ACC112 (cell line): ENCODE results near the gene VPS33A.
"Not testable (repeated sequence)": the region's sequence is repeated elsewhere in the genome, so short reads cannot be mapped to it uniquely, and the experiment has no call there.

Experiments used
- H2AFZ ChIP-seq: fragments of 200-600 bp; sonication (generic); one replicate; pipeline ENCODE4 v1.6.0; 2017; ENCODE audit warnings: antibody characterized with exemption, low read length; ENCODE audit not compliant: unreplicated experiment
- H3K27ac ChIP-seq: fragments of 200-600 bp; sonication (generic); 2 replicates; pipeline ENCODE4 v1.5.1; 2014; ENCODE audit warnings: low read depth, mild to moderate bottlenecking, antibody characterized with exemption, low read length, moderate library complexity
- H3K27me3 ChIP-seq: fragments of 200-600 bp; sonication (generic); 2 replicates; pipeline ENCODE4 v1.6.1; 2014; ENCODE audit warnings: mild to moderate bottlenecking, antibody characterized with exemption, low read length, moderate library complexity, mixed read lengths; ENCODE audit not compliant: insufficient read depth
- H3K36me3 ChIP-seq: fragments of 200-600 bp; sonication (generic); 2 replicates; pipeline ENCODE4 v1.6.1; 2016; ENCODE audit warnings: mild to moderate bottlenecking, antibody characterized with exemption, low read length, moderate library complexity, mixed read lengths; ENCODE audit not compliant: insufficient read depth
- H3K4me1 ChIP-seq: fragments of 200-600 bp; sonication (generic); one replicate; pipeline ENCODE4 v1.6.1; 2016; ENCODE audit warnings: low read length, mixed read lengths; ENCODE audit not compliant: insufficient read depth, unreplicated experiment, control insufficient read depth
- H3K4me3 ChIP-seq: fragments of 200-600 bp; sonication (generic); 2 replicates; pipeline ENCODE4 v1.5.1; 2014; ENCODE audit warnings: mild to moderate bottlenecking, low read depth, low read length
- H3K79me2 ChIP-seq: fragments of 200-600 bp; sonication (generic); one replicate; pipeline ENCODE4 v1.6.0; 2016; ENCODE audit warnings: low read length; ENCODE audit not compliant: control insufficient read depth, unreplicated experiment, insufficient read depth

The VPS33A gene

DNA sequence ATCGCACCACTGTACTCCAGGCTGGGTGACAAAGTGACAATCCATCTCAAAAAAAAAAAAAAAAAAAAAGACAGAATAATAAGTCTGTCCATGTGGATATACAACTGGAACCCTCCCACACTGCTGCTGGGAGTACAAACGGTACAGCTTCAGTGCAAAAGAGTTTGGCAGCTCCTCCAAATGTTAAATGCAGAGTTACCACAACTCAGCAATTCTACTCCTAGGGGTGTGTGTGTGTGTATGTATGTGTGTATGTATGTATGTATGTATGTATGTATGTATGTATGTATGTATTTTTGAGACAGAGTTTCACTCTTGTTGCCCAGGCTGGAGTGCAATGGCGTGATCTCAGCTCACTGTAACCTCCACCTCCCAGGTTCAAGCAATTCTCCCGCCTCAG lies 7.4 kb downstream of the VPS33A start:
- H3K79me2 ChIP-seq, H3K27me3 ChIP-seq, H3K4me1 ChIP-seq, H3K27ac ChIP-seq, H3K4me3 ChIP-seq, H2AFZ ChIP-seq, H3K36me3 ChIP-seq: not testable (repeated sequence)

DNA sequence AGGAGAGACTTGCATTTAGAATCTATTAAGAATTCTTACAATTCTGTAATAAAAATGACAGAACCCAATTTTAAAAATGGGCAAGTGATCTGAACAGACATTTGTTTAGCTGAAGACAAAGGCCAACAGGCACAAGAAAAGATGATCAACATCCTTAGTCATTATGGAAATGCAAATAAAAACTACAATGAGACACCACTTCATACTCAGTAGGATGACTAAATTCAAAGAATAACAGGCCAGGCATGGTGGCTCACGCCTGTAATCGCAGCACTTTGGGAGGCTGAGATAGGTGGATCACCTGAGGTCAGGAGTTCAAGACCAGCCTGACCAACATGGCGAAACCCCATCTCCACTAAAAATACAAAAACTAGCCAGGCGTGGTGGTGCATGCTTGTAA lies 7.8 kb downstream of the VPS33A start:
- not testable (repeated sequence) for H2AFZ ChIP-seq, H3K27ac ChIP-seq, H3K36me3 ChIP-seq, H3K27me3 ChIP-seq, H3K4me1 ChIP-seq, H3K4me3 ChIP-seq, H3K79me2 ChIP-seq

DNA sequence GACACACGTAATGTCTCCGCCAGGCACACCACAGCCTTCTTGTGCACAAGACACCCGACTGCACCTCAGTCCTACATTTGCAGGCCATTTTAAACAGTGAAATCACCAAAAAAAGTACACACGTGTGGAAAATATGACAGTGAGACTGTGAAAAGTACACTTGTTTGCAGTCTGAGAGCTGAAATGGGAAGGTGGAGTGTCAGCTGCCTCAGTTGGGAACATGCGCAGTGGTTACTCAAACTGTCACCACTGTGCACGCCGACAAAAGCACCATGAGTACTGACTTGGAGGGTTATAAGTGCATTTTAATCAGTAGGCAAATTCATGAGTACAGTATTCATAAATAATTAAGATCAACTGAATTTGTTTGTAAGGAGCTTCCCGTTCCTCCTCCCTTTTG lies 15.8 kb downstream of the VPS33A start:
- Histone ChIP-seq H2AFZ (no peak overlapping the region), H3K4me3 (no peak overlapping the region), H3K27ac (no peak overlapping the region), H3K27me3 (no peaks in the 10 kb centered on the region), H3K79me2 (no peaks in the 10 kb centered on the region), H3K36me3 (no peaks in the 10 kb centered on the region; the same call in 1 of the 2 replicates), H3K4me1 (no peaks in the 10 kb centered on the region)

DNA sequence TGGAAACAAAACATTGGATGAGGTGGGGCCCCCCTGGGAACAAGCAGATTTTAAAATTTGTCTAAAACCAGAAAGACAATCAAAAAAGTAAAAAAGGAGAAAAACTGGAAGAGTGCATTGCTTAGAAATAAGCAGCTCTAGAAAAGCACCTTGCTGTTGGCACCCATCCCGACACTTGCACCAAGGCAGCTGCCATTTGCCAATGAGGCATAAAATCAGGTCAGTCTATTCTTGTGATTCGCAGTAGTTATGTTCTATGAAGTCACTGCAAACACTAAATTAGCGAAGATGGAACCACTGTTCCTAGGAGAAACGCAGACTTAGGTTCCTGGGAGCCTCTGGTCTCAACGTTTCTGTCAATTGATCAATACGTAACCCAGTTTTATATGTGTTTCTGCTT lies 16.2 kb downstream of the VPS33A start:
- H3K27ac ChIP-seq = no peak overlapping the region
- H3K4me1 ChIP-seq = no peaks in the 10 kb centered on the region
- H3K27me3 ChIP-seq = no peaks in the 10 kb centered on the region
- H3K4me3 ChIP-seq = no peak overlapping the region
- H3K79me2 ChIP-seq = no peaks in the 10 kb centered on the region
- no peak overlapping the region for H2AFZ ChIP-seq
- no peaks in the 10 kb centered on the region; the same call in 1 of the 2 replicates for H3K36me3 ChIP-seq

DNA sequence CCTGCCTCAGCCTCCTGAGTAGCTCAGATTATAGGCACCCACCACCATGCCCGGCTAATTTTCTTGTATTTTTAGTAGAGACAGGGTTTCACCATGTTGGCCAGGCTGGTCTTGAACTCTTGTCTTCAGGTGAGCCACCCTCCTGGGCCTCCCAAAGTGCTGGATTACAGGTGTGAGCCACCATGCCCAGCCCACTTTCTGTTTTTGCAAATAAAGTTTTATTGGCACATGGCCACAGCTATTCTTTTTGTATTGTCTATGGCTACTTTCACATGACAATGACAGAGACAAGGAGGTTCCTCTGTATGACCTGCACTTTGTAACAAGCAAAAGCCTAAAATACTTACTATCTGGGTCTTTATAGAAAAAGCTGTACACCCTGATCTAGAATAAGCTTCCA lies 20.7 kb downstream of the VPS33A start:
- no peaks in the 10 kb centered on the region for H3K4me1 ChIP-seq
- H3K27me3 ChIP-seq = no peaks in the 10 kb centered on the region
- no peak overlapping the region for H2AFZ ChIP-seq
- no peak overlapping the region for H3K4me3 ChIP-seq
- no peak overlapping the region for H3K27ac ChIP-seq
- H3K36me3 ChIP-seq = no peaks in the 10 kb centered on the region; the same call in 1 of the 2 replicates
- H3K79me2 ChIP-seq = no peaks in the 10 kb centered on the region

DNA sequence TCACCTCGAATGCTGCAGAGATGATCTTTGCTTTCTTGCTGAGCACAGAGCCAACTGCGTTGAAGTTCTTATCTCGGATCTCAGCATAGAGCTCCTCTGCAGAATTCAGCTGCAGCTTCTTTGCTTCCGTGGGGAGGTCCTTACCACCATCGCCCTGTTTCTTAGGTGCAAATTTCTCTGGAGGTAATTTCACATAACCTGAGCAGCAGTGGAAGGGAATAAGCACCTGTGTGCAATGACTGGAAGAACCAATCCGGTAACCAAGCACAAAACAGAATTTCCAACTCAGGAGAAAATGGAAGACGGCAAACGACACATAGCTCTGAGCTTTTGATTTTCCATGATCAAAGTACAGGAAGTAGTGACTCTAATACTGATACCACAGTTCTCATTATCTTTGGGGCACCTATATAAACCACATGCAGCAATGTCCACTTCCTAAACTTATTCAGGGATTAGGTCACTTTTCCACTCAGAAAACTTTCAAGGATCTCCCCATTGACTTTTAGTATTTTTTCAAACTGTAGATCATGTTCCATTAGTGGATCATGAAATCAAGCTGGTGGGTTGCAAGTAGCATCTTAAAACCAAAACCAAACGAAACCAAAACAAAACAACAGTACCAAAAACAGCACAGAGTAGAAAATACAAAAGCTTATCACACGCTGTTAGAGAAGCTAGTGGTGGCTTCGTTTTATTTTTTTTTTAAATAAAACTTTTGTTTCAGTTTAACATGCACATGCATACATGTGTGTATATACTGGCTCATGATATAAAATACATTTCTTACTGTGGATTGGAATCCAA lies 21.5 kb downstream of the VPS33A start:
- Histone ChIP-seq H3K36me3 (no peaks in the 10 kb centered on the region; the same call in 1 of the 2 replicates), H2AFZ (no peak overlapping the region), H3K4me1 (no peaks in the 10 kb centered on the region), H3K4me3 (no peak overlapping the region), H3K27me3 (no peaks in the 10 kb centered on the region), H3K27ac (no peak overlapping the region), H3K79me2 (no peaks in the 10 kb centered on the region)

DNA sequence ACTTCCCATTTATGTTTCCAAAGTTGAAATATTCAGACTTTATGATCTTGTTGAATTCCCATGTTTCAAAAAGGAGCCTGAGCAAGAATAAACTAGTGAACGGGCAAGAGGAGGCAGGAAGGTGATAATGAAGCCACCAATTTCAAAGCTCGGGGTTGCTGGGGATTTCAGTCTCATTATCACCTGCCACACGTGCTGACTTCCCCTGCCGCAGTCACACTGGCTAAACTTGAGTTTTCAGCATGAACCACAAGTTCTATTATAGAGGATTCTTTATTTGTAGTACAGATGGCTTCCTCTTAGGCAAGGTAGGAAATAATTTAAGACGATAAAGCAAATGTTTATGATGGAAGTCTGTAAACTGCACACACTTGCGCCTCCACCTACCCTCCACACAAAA lies 22.3 kb downstream of the VPS33A start:
- H3K27ac ChIP-seq = no peak overlapping the region
- H3K36me3 ChIP-seq = no peaks in the 10 kb centered on the region; the same call in 1 of the 2 replicates
- no peaks in the 10 kb centered on the region for H3K4me1 ChIP-seq
- no peaks in the 10 kb centered on the region for H3K79me2 ChIP-seq
- H3K27me3 ChIP-seq = no peaks in the 10 kb centered on the region
- H2AFZ ChIP-seq = no peak overlapping the region
- no peak overlapping the region for H3K4me3 ChIP-seq

DNA sequence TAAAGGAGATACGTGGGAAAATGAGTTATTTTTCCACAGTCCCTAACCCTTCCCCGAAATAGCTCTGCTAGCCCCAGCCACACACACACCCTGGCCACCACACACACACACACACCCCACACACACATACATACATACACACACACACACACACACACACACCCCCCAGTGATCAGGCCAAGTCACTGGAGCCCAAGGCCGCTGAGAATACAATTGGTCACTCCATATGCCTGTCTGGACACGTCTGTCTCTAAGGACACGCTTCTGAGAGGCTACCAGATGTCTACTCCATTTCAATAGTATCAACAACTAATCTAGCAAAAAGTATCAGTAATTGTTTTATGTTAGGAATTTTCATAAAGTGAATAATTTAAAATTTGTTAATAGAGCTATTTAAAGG lies 27.4 kb downstream of the VPS33A start:
- no peaks in the 10 kb centered on the region for H3K27me3 ChIP-seq
- H3K79me2 ChIP-seq = no peaks in the 10 kb centered on the region
- no peaks in the 10 kb centered on the region for H3K4me1 ChIP-seq
- H2AFZ ChIP-seq = no peak overlapping the region
- no peak overlapping the region for H3K4me3 ChIP-seq
- H3K36me3 ChIP-seq = 0 out of 2 replicates have a peak, but pooled peaks cover 3% of the 10 kb centered on the region
- no peak overlapping the region for H3K27ac ChIP-seq

DNA sequence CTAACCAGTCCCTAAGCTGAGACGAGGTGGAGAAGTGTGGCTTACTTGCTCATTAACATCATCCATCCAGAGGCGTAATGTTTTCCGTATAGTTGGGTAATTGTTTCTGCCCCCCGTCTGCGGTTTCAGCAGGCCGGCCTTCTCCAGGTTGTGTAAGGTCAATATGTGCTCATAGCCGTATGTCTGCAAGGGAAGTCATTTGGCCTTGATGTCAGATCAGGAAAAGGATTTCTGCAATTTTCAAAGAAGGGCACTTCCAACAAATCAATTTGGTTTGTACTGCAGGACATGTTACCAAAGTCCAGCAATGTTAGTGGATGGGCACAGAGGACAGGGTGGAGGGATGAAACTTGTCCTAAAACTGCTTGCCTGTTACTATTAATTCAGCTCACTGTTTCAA lies 30.6 kb downstream of the VPS33A start:
- Histone ChIP-seq H3K79me2 (no peaks in the 10 kb centered on the region), H3K4me3 (no peak overlapping the region), H3K36me3 (0 out of 2 replicates have a peak, but pooled peaks cover 3% of the 10 kb centered on the region), H3K27me3 (no peaks in the 10 kb centered on the region), H3K27ac (no peak overlapping the region), H3K4me1 (no peaks in the 10 kb centered on the region), H2AFZ (no peak overlapping the region)

DNA sequence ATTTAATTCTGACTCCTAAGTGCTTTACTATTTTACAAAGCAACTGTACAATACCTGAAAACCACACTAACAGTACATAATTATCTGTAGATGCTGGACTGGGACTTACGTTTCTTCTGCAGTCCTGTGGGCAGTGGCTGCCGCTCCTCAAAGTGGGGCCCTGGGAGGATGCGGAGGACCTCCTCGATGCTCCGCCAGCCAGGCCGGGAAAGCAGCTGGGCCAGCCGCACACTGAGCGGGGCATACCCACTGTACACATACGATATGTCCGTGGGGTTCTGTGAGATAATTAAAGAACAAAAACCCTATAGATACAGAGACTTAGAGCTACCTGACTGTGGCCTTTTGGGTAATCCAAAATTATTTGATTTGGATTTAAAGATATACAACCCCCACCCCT lies 33.6 kb downstream of the VPS33A start:
- 0 out of 2 replicates have a peak, but pooled peaks cover 3% of the 10 kb centered on the region for H3K36me3 ChIP-seq

DNA sequence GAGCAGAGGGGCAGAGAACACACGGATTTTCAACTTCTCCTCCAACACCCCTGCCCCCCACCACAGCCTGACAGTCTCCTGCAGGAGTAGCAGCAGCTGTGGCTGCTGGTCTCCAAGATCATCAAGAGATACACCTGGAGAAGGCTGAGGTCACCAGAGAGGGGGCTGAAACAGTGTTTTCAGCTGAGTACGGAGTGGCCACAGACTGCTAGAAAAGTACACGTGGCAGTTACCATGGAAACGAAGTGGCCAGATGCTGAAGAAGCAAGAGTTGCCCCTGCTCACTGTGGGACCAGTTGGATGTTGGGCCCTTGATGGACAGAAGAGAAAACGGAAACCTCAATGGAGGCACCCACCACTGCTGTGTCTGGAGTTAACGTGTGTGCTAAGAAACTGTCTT lies 35.5 kb downstream of the VPS33A start:
- Histone ChIP-seq H3K4me1 (peaks cover 6% of the 10 kb centered on the region), H2AFZ (no peak overlapping the region), H3K4me3 (no peak overlapping the region), H3K79me2 (no peaks in the 10 kb centered on the region), H3K27me3 (no peaks in the 10 kb centered on the region), H3K36me3 (no peaks in the 10 kb centered on the region), H3K27ac (no peak overlapping the region)

More for the DNA sequence above, 33.6 kb downstream of the VPS33A start:
- no peak overlapping the region for H3K27ac ChIP-seq
- no peaks in the 10 kb centered on the region for H3K79me2 ChIP-seq
- H2AFZ ChIP-seq = no peak overlapping the region
- no peaks in the 10 kb centered on the region for H3K27me3 ChIP-seq
- H3K4me3 ChIP-seq = no peak overlapping the region
- H3K4me1 ChIP-seq = no peaks in the 10 kb centered on the region
